Lower lobe of right lung (tissue), 2 donors: ENCODE data around the gene SLC4A1. TPM values are rescaled to one million over a fixed set of nuclear protein-coding genes. Genes with fewer than 3 reads are reported as not detected.

Source experiments
- ATAC-seq, 2 donors: fragments of 200-7000 bp; cut with Tn5 transposase; one replicate each; pipeline ENCODE4 v1.9.1; 2020 to 2022; ENCODE audit warnings: mild to moderate bottlenecking in 2 of 2, moderate library complexity in 2 of 2
- DNase-seq: peaks from one replicate; pipeline ENCODE4 v3.0.0-alpha.2; 2020
- H3K27ac ChIP-seq: fragments of 200-600 bp; one replicate; pipeline ENCODE4 v1.8.0; 2022
- H3K27me3 ChIP-seq: fragments of 200-600 bp; one replicate; pipeline ENCODE4 v1.8.0; 2022; ENCODE audit warnings: low read depth
- H3K36me3 ChIP-seq: fragments of 200-600 bp; one replicate; pipeline ENCODE4 v1.8.0; 2022; ENCODE audit warnings: mild to moderate bottlenecking
- H3K4me1 ChIP-seq: fragments of 200-600 bp; one replicate; pipeline ENCODE4 v1.8.0; 2022
- H3K4me3 ChIP-seq: fragments of 200-600 bp; one replicate; pipeline ENCODE4 v1.8.0; 2022; ENCODE audit warnings: mild to moderate bottlenecking
- H3K9me3 ChIP-seq: fragments of 200-600 bp; one replicate; pipeline ENCODE4 v1.8.0; 2022
- CTCF ChIP-seq: fragments of 200-600 bp; IDR thresholded peaks from one replicate; pipeline ENCODE4 v1.8.0; 2022; ENCODE audit warnings: antibody characterized with exemption, mild to moderate bottlenecking
- intact Hi-C: fragments of 100-400 bp; cut with DNase I; formaldehyde crosslinking; loops from one replicate; pipeline ENCODE4 v1.11.0; 2022
- total RNA-seq: library from RNA; stranded (reverse); fragmentation: NEBNext Ultra II Directional; extraction: Animal tissue kit (Norgen Biotek cat#: 25700); gene quantifications from one replicate; pipeline ENCODE4 v1.2.1, GENCODE V29; 2021
- donor health status: DM: no; HTN: yes; CAD: no; lungs with severe emphysema.

The SLC4A1 gene
- total RNA-seq, 1 donor from 2014 or later, result 0.83 TPM

DNA sequence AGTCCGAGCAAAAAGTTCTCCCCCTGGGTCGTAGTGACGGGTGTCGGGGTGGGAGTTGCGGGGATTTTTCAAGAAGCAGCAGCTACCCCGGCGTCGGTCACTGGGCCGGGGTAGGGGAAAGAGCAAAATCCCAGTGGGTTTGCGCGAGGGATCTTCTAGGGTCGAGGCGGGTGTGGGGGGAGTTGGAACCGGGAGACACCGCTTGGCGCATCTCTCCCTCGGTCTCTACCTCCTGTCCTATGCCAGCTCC is 46.1 kb downstream of the SLC4A1 start:
- no peaks in the 10 kb centered on the region for H3K27me3 ChIP-seq
- intact Hi-C loops, result no loop called here
- no peak for TF ChIP-seq CTCF
- peak overlapping the region; percentile 96 for H3K27ac ChIP-seq
- H3K36me3 ChIP-seq, result peaks cover 10% of the 10 kb centered on the region
- H3K4me3 ChIP-seq, result peak overlapping the region; percentile 97
- no peaks in the 10 kb centered on the region for H3K9me3 ChIP-seq
- DNase-seq, result no peak
- ATAC-seq, result peak in 1 of 2 donors; percentile 0
- peaks cover 33% of the 10 kb centered on the region for H3K4me1 ChIP-seq

DNA sequence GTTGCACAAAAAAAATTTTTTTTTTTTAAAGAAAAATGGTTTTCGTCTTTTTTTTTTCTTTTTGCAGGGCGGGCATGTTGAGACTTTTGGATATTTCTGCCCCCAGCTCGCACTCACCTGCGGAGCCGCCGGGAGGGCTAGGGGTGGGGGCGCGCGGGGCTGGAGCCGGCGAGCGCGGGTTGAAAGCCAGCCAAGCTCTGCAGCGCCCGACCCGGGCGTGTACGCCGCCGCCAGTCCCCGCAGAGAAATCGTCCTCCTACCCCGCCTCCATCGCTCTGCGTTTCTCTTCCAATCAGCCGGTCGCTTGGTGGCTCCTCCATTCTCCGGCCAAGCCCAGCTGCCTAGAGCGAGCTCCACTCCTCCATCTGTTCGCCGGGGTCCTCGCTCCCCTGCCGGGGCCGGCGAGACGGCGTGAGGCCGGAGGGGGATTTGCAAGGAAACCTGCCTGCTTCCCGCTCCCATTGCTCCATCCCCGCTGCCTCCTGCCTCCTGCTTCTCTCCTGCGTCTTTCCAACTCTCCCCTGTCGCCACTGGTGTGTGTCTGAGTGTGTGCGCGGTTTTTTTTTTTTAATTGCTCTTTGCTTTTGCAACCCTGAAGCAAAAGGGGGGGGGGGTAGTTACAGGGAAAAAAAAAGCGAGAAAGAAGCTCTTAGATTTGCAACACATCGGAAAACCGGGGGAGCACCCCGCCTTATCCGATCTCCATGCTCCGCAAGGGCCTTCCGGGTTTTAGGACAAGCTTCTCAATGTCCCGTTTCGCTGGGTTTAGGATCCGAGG is 46.7 kb downstream of the SLC4A1 start:
- no peak for TF ChIP-seq CTCF

GRCh38 chr17:44220213-44221083 is 47.5 kb downstream of the SLC4A1 start:
- H3K4me3 ChIP-seq, result peak overlapping the region; percentile 97
- H3K27me3 ChIP-seq, result no peaks in the 10 kb centered on the region
- ATAC-seq (peak; percentile 44 to 57), DNase-seq (peak; percentile 70)
- H3K36me3 ChIP-seq, result peaks cover 24% of the 10 kb centered on the region
- H3K27ac ChIP-seq, result peak overlapping the region; percentile 96
- TF ChIP-seq CTCF, result peak; percentile 7
- no peaks in the 10 kb centered on the region for H3K9me3 ChIP-seq
- H3K4me1 ChIP-seq, result peaks cover 41% of the 10 kb centered on the region
- intact Hi-C loops, result no loop called here

More for the DNA sequence above, 46.7 kb downstream of the SLC4A1 start:
- intact Hi-C loops, result no loop called here
- peaks cover 38% of the 10 kb centered on the region for H3K4me1 ChIP-seq
- H3K27ac ChIP-seq, result peak overlapping the region; percentile 96
- H3K27me3 ChIP-seq, result no peaks in the 10 kb centered on the region
- ATAC-seq, result peak; percentile 49 to 61
- H3K9me3 ChIP-seq, result no peaks in the 10 kb centered on the region
- peak overlapping the region; percentile 97 for H3K4me3 ChIP-seq
- peaks cover 15% of the 10 kb centered on the region for H3K36me3 ChIP-seq
- DNase-seq, result peak; percentile 82

GRCh38 chr17:44219616-44220212 is 48.2 kb downstream of the SLC4A1 start, which contains the start of gene UBTF:
TSS of gene UBTF (minus strand) at chr17:44219675. CDS start at chr17:44218229, 1,446 bp downstream.
- peaks cover 31% of the 10 kb centered on the region for H3K36me3 ChIP-seq
- peak within 1 kb of the TSS; percentile 97 for H3K4me3 ChIP-seq
- no peak for TF ChIP-seq CTCF
- no peaks in the 10 kb centered on the region for H3K27me3 ChIP-seq
- intact Hi-C loops, result loop anchor here (10.0 kb wide), 1 partner anchor 125 kb away; the partner anchor contains the start of gene GRN
- DNase-seq (peak; percentile 76), ATAC-seq (peak; percentile 7 to 33)
- H3K27ac ChIP-seq, result peak within 1 kb of the TSS; percentile 96
- H3K9me3 ChIP-seq, result no peaks in the 10 kb centered on the region
- H3K4me1 ChIP-seq, result peaks cover 41% of the 10 kb centered on the region

DNA sequence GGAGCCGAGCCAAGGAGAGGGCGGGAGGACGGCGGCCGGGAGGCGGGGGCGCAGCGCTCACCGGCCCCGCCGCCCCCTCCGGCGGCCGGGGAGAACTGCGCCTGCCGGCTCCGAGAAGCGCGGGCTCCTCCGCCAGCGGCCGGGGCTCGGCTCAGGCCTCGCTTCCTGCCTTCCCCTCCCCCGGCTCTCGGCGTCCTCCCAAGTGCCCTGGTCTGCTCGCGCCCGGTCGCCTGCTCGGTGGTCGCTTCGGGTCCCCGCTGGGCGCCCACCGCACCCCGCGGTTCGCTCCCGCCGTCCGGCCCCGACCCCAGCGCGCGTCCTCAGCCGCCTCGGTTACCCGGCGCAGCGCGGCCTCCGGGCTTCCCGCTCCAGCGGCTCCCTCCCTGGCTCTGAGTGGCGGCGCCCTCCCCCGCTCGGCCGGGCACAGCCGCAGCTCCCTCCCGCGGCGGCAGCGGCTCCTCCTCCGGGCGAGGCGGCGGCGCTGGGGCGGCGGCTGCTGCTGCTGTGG is 48.8 kb downstream of the SLC4A1 start:
- H3K4me3 ChIP-seq, result peak overlapping the region; percentile 97
- H3K9me3 ChIP-seq, result no peaks in the 10 kb centered on the region
- peaks cover 37% of the 10 kb centered on the region for H3K36me3 ChIP-seq
- H3K4me1 ChIP-seq, result peaks cover 41% of the 10 kb centered on the region
- peak; percentile 81 for DNase-seq
- peak; percentile 37 for TF ChIP-seq CTCF
- intact Hi-C loops, result loop anchor here (10.0 kb wide), 1 partner anchor 126 kb away; the partner anchor contains the start of gene GRN
- peak; percentile 58 to 65 for ATAC-seq
- peak overlapping the region; percentile 96 for H3K27ac ChIP-seq
- no peaks in the 10 kb centered on the region for H3K27me3 ChIP-seq
